PC-9 (cell line): ENCODE results near the gene RAX. TPM values are rescaled to one million over a fixed set of nuclear protein-coding genes. Genes with fewer than 3 reads are reported as not detected.

Experiments
- BruUV-seq: library from RNA; stranded (reverse); fragments of 400-500 nt; replicated peaks from 2 replicates; lab custom pipeline; 2021; lab: Mats Ljungman, UMichigan
- CTCF ChIA-PET: fragments of 300-600 bp; sonication (Branson Sonifier 250); formaldehyde crosslinking; loops from one replicate; lab custom pipeline; 2022; ENCODE audit warnings: antibody characterized with exemption; lab: Charles Lee
- POLR2A ChIA-PET: fragments of 300-600 bp; sonication (Branson Sonifier 250); formaldehyde crosslinking; loops from one replicate; lab custom pipeline; 2022; ENCODE audit warnings: antibody characterized with exemption; ENCODE audit not compliant: unreplicated experiment; lab: Charles Lee
- DNase-seq, 2 experiments: peaks; one replicate each; pipeline versions ENCODE4 v3.0.0 to v3.0.0-alpha.2; 2015 to 2022; ENCODE audit warnings: mixed read lengths in 1 of 2
- H2AFZ ChIP-seq: fragments of 200-600 bp; sonication (generic); 2 replicates; pipeline ENCODE4 v1.8.1; 2017; ENCODE audit warnings: antibody characterized with exemption
- H3F3A ChIP-seq: fragments of 200-600 bp; sonication (generic); 2 replicates; pipeline ENCODE4 v1.8.1; 2017; ENCODE audit warnings: antibody characterized with exemption, mild to moderate bottlenecking, low read depth; ENCODE audit not compliant: insufficient read depth
- H3K27ac ChIP-seq: fragments of 200-600 bp; sonication (generic); 2 replicates; pipeline ENCODE4 v1.6.1; 2016; ENCODE audit warnings: mixed run types
- H3K27me3 ChIP-seq: fragments of 200-600 bp; sonication (generic); 2 replicates; pipeline ENCODE4 v1.6.1; 2016; ENCODE audit warnings: low read depth, mixed run types; ENCODE audit not compliant: insufficient read depth
- H3K36me3 ChIP-seq: fragments of 200-600 bp; sonication (generic); 2 replicates; pipeline ENCODE4 v1.6.1; 2016; ENCODE audit warnings: low read depth, mixed run types
- H3K4me1 ChIP-seq: fragments of 200-600 bp; sonication (generic); replicated peaks from 2 replicates; pipeline ENCODE4 v1.6.1; 2016; ENCODE audit warnings: mixed run types; ENCODE audit not compliant: insufficient read depth
- H3K4me2 ChIP-seq: fragments of 200-600 bp; sonication (generic); 2 replicates; pipeline ENCODE4 v1.6.1; 2017; ENCODE audit warnings: mixed run types
- H3K4me3 ChIP-seq: fragments of 200-600 bp; sonication (generic); 2 replicates; pipeline ENCODE4 v1.6.1; 2016; ENCODE audit warnings: mixed run types
- H3K79me2 ChIP-seq: fragments of 200-600 bp; sonication (generic); 2 replicates; pipeline ENCODE4 v1.6.1; 2017; ENCODE audit warnings: low read depth, mixed run types
- H3K9me2 ChIP-seq: fragments of 200-600 bp; sonication (generic); 2 replicates; pipeline ENCODE4 v1.8.1; 2017; ENCODE audit warnings: mild to moderate bottlenecking; ENCODE audit not compliant: insufficient read depth
- H3K9me3 ChIP-seq: fragments of 200-600 bp; sonication (generic); 2 replicates; pipeline ENCODE4 v1.8.1; 2016; ENCODE audit warnings: low read depth; ENCODE audit not compliant: insufficient read depth
- H4K20me1 ChIP-seq: fragments of 200-600 bp; sonication (generic); 2 replicates; pipeline ENCODE4 v1.8.1; 2017; ENCODE audit not compliant: insufficient read depth
- CTCF ChIP-seq: fragments of 200-600 bp; sonication (generic); conservative IDR thresholded peaks from 2 replicates; pipeline ENCODE4 v1.6.1; 2017; ENCODE audit warnings: mixed run types, antibody characterized with exemption, mild to moderate bottlenecking, moderate library complexity
- EZH2 ChIP-seq: fragments of 200-600 bp; sonication (generic); IDR thresholded peaks from 2 replicates; pipeline ENCODE4 v1.8.0; 2017; ENCODE audit warnings: antibody characterized with exemption, low read depth
- intact Hi-C: fragments of 100-400 bp; cut with micrococcal nuclease; formaldehyde crosslinking; loops from one replicate; pipeline ENCODE4 v1.10.0; 2022; ENCODE audit not compliant: unreplicated experiment
- total RNA-seq: library from RNA; stranded (reverse); gene quantifications from 2 replicates; pipeline ENCODE4 v1.2.3, GENCODE V29; 2021

RAX gene
- total RNA-seq, 1 experiment from 2014 or later, result not detected

- H3K27me3 ChIP-seq, result peaks cover 27% of the 10 kb centered on the region; the same call in 1 of the 2 replicates
- no peaks in the 10 kb centered on the region for H3F3A ChIP-seq
- TF ChIP-seq CTCF (no peak), EZH2 (no peak)
- H3K9me2 ChIP-seq, result no peaks in the 10 kb centered on the region
- ChIA-PET CTCF (no interaction called here), POLR2A (no interaction called here)
- intact Hi-C loops, result no loop called here
- H3K27ac ChIP-seq, result no peak overlapping the region
- H3K4me1 ChIP-seq, result no peaks in the 10 kb centered on the region
- H3K79me2 ChIP-seq, result no peaks in the 10 kb centered on the region
- no peak for DNase-seq
- no peak overlapping the region for H3K4me2 ChIP-seq
- BruUV-seq, result no TSS peak
- no peak overlapping the region for H3K4me3 ChIP-seq
- H2AFZ ChIP-seq, result no peak overlapping the region
- H3K36me3 ChIP-seq, result no peaks in the 10 kb centered on the region
- H4K20me1 ChIP-seq, result no peaks in the 10 kb centered on the region
- no peaks in the 10 kb centered on the region for H3K9me3 ChIP-seq
Observed at GRCh38 chr18:59232309-59233016, 40.8 kb downstream of the RAX start.

- ChIA-PET CTCF (no interaction called here), POLR2A (no interaction called here)
- Histone ChIP-seq H2AFZ (no peak overlapping the region), H3K36me3 (no peaks in the 10 kb centered on the region), H3F3A (no peaks in the 10 kb centered on the region), H3K9me3 (no peaks in the 10 kb centered on the region), H3K4me2 (no peak overlapping the region), H4K20me1 (no peaks in the 10 kb centered on the region), H3K4me1 (no peaks in the 10 kb centered on the region), H3K27me3 (peaks cover 26% of the 10 kb centered on the region; the same call in 1 of the 2 replicates), H3K79me2 (no peaks in the 10 kb centered on the region), H3K27ac (no peak overlapping the region), H3K9me2 (no peaks in the 10 kb centered on the region), H3K4me3 (no peak overlapping the region)
- DNase-seq, result no peak
- intact Hi-C loops, result no loop called here
- BruUV-seq, result no TSS peak
- no peak for TF ChIP-seq EZH2
- no peak for TF ChIP-seq CTCF
Observed at GRCh38 chr18:59231877-59232276, 41.4 kb downstream of the RAX start.

- ChIA-PET POLR2A (no interaction called here), CTCF (no interaction called here)
- Histone ChIP-seq H4K20me1 (no peaks in the 10 kb centered on the region), H3K27me3 (peaks cover 19% of the 10 kb centered on the region; the same call in 1 of the 2 replicates), H3K4me1 (no peaks in the 10 kb centered on the region), H3F3A (no peaks in the 10 kb centered on the region), H3K36me3 (no peaks in the 10 kb centered on the region), H3K4me3 (no peak overlapping the region), H3K27ac (no peak overlapping the region), H3K4me2 (no peak overlapping the region), H2AFZ (no peak overlapping the region), H3K79me2 (no peaks in the 10 kb centered on the region), H3K9me2 (no peaks in the 10 kb centered on the region), H3K9me3 (no peaks in the 10 kb centered on the region)
- intact Hi-C loops, result no loop called here
- no peak for DNase-seq
- BruUV-seq, result no TSS peak
- TF ChIP-seq CTCF (no peak), EZH2 (no peak)
Observed at GRCh38 chr18:59231114-59231513, 42.1 kb downstream of the RAX start.
